Measurements from ENCODE around the gene RBP3. TPM values are rescaled to one million over a fixed set of nuclear protein-coding genes. Genes with fewer than 3 reads are reported as not detected.

The RBP3 gene
- total and polyA plus RNA-seq, 2 of the 4 experiments (the other 2 are of a cell fraction), result not detected

GRCh38 chr10:47311932-47312662 lies 36.1 kb upstream of the RBP3 start (continued):
- TF ChIP-seq CHD1 (IDR thresholded peaks at IDR 0.05; ENCODE audit: low read depth, low read length), result no peak

- no peak overlapping the region for H3K4me2 ChIP-seq (ENCODE audit: low read depth, low read length)
- 75% methylated on average over 5 of the region's 7 CpGs; no CpG with 5 or more reads in 1 of the 2 experiments for WGBS, 2 experiments (ENCODE audit: extremely low coverage in 2 of 2, insufficient read length in 1 of 2)
- intact Hi-C loops (cut with micrococcal nuclease), result loop anchor here (1.0 to 10.0 kb wide), 3 partner anchors 265 to 318 kb away; no protein-coding TSS in a partner anchor
- no peak overlapping the region for H2BK5ac ChIP-seq (ENCODE audit: low read depth, low read length, poor library complexity, severe bottlenecking)
- no TSS peak for BruUV-seq (replicated peaks)
- H3K56ac ChIP-seq (ENCODE audit: extremely low read depth, insufficient read depth, low read length), result no peak overlapping the region
- POLR2A ChIA-PET (ENCODE audit: unreplicated experiment), result no interaction called here
- H4K91ac ChIP-seq (ENCODE audit: insufficient read depth, low read depth, low read length), result no peak overlapping the region
- no peak for DNase-seq
- no peak overlapping the region for H2BK20ac ChIP-seq (ENCODE audit: low read depth, low read length)
- CTCF ChIA-PET, result interaction anchor here (1.0 to 3.8 kb wide), 5 partner anchors 258 to 318 kb away, joined by 3 to 36 read pairs (median 5); no protein-coding TSS in a partner anchor
- H2BK120ac ChIP-seq (ENCODE audit: low read depth, low read length), result no peak overlapping the region
- H4K20me1 ChIP-seq (ENCODE audit: insufficient read depth, low read length), result no peaks in the 10 kb centered on the region
- dilution Hi-C loops (cut with HindIII; ENCODE audit: low sequenced_read_pairs, unreplicated experiment), result no loop called here
- H2BK15ac ChIP-seq (ENCODE audit: low read depth, low read length), result no peak overlapping the region
- no peak overlapping the region for H2AK5ac ChIP-seq (ENCODE audit: low read depth, low read length)
- H2AK9ac ChIP-seq (replicated peaks; ENCODE audit: low read depth, low read length, poor library complexity), result no peak overlapping the region
- H3K14ac ChIP-seq (replicated peaks; ENCODE audit: low read depth, low read length), result no peak overlapping the region
- H3K4me3 ChIP-seq (ENCODE audit: insufficient read depth, low read depth, low read length), result no peak overlapping the region
- no peak overlapping the region for H3K27ac ChIP-seq (ENCODE audit: insufficient read depth, low read length)
- no peaks in the 10 kb centered on the region for H3K79me1 ChIP-seq (ENCODE audit: low read depth in 1 of 2, low read length in 2 of 2)
- no peak overlapping the region for H3K9ac ChIP-seq (ENCODE audit: low read depth, low read length)
- TF ChIP-seq USF2 (IDR thresholded peaks at IDR 0.05; ENCODE audit: low read depth, low read length) (no peak), CEBPB (IDR thresholded peaks at IDR 0.05; ENCODE audit: low read depth, low read length) (no peak), MAFK (IDR thresholded peaks at IDR 0.05; ENCODE audit: low read depth, low read length) (no peak), NFE2L2 (IDR thresholded peaks at IDR 0.05; ENCODE audit: low read depth, low read length) (no peak), MXI1 (IDR thresholded peaks at IDR 0.05; ENCODE audit: borderline replicate concordance, low read depth, low read length) (no peak), RAD21 (IDR thresholded peaks at IDR 0.05; ENCODE audit: low read length) (no peak), SMC3 (IDR thresholded peaks at IDR 0.05; ENCODE audit: low read depth, low read length) (no peak), RCOR1 (IDR thresholded peaks at IDR 0.05; ENCODE audit: insufficient replicate concordance, low read length) (no peak), CTCF (conservative IDR thresholded peaks at IDR 0.05; ENCODE audit: low read depth, low read length) (no peak), POLR2A (IDR thresholded peaks at IDR 0.05; ENCODE audit: low read depth, low read length) (no peak), MAZ (IDR thresholded peaks at IDR 0.05; ENCODE audit: borderline replicate concordance, low read depth, low read length) (no peak), ELK1 (IDR thresholded peaks at IDR 0.05; ENCODE audit: borderline replicate concordance, low read depth, low read length) (no peak)
- no peak overlapping the region for H2AFZ ChIP-seq (replicated peaks; ENCODE audit: low read length, poor library complexity)
- in situ Hi-C loops (cut with MboI; ENCODE audit: low sequenced_read_pairs), result no loop called here
- H4K8ac ChIP-seq (ENCODE audit: low read depth in 2 of 2, low read length in 2 of 2), result no peak overlapping the region
- no peak for ATAC-seq (ENCODE audit: low read depth)
- no peak overlapping the region for H3K18ac ChIP-seq (ENCODE audit: low read depth, low read length)
- H3K36me3 ChIP-seq (ENCODE audit: control insufficient read depth, insufficient read depth, low read length), result no peaks in the 10 kb centered on the region
- H3K9me3 ChIP-seq (ENCODE audit: control insufficient read depth, insufficient read depth, low read length), result no peaks in the 10 kb centered on the region
- H3K23ac ChIP-seq (ENCODE audit: low read depth, low read length), result no peak overlapping the region
- no peaks in the 10 kb centered on the region for H3K9me1 ChIP-seq (ENCODE audit: insufficient read depth, low read length)
- no peak overlapping the region for H4K5ac ChIP-seq (ENCODE audit: low read depth, low read length)
- H3K4me1 ChIP-seq (ENCODE audit: control insufficient read depth, insufficient read depth, low read length), result no peaks in the 10 kb centered on the region
- peaks cover 9% of the 10 kb centered on the region for H3K27me3 ChIP-seq (ENCODE audit: control insufficient read depth, insufficient read depth, low read length)
- no peak overlapping the region for H3K4ac ChIP-seq (ENCODE audit: low read depth, low read length)
These were observed 35.5 kb upstream of the RBP3 start for GRCh38 chr10:47312663-47312995.

Measured in IMR-90 (cell line).